HFF-Myc (cell line): Measurements from ENCODE around the gene EPB41L4A.

Experiments
- DNase-seq: peaks from one replicate; pipeline ENCODE4 v3.0.0-alpha.2; 2011; ENCODE audit warnings: low read depth; ENCODE audit errors: extremely low read depth
- H3K4me3 ChIP-seq: replicated peaks from 2 replicates; pipeline ENCODE4 v1.5.1; 2011; ENCODE audit warnings: low read depth, mild to moderate bottlenecking, control low read depth, low read length
- TF ChIP-seq, protein P1 (sequence below): IDR thresholded peaks from 2 replicates; pipeline ENCODE4 v1.5.1; 2012; ENCODE audit warnings: mild to moderate bottlenecking, low read depth, low read length, control low read depth; ENCODE audit errors: missing control alignments

EPB41L4A gene

DNA sequence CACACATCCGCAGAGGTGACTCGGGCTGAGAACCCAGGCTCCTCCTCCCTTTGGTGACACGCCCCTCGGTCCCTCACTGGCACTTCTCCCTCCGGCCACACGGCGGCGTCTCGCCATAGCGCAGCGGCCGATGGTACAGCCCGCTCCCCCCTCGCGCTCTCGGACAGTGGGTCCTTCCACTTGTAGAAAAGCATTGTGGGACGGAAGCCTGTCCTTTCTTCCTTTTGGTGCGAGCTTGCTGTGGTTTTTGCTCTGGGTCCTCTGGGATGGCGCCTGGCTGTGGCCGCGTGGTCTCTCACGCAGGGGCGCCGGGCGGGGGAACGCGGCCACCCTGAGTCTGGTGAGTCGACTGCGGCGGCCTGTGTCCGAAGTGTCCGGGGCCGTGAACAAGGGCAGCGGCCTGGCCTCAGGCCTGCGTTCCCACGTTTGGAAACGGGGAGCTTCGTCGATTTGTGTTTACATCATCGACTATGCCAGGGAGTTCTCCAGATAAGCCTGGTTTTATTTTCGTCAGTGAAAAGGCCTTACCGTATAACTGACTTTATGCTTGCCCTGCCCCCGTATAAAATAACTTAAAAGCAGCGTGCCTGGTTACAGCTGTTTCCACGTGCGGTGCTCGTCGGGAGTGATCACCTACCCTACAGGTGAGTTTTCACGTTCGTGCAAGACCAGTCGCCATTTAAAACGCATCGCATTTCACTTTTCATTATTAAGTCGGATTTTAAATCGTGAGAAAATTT is 258.3 kb downstream of the EPB41L4A start:
- peak overlapping the region; percentile 99 for H3K4me3 ChIP-seq
- TF ChIP-seq, protein P1, sequence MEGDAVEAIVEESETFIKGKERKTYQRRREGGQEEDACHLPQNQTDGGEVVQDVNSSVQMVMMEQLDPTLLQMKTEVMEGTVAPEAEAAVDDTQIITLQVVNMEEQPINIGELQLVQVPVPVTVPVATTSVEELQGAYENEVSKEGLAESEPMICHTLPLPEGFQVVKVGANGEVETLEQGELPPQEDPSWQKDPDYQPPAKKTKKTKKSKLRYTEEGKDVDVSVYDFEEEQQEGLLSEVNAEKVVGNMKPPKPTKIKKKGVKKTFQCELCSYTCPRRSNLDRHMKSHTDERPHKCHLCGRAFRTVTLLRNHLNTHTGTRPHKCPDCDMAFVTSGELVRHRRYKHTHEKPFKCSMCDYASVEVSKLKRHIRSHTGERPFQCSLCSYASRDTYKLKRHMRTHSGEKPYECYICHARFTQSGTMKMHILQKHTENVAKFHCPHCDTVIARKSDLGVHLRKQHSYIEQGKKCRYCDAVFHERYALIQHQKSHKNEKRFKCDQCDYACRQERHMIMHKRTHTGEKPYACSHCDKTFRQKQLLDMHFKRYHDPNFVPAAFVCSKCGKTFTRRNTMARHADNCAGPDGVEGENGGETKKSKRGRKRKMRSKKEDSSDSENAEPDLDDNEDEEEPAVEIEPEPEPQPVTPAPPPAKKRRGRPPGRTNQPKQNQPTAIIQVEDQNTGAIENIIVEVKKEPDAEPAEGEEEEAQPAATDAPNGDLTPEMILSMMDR, result peak; percentile 98
- peak; percentile 79 for DNase-seq

DNA sequence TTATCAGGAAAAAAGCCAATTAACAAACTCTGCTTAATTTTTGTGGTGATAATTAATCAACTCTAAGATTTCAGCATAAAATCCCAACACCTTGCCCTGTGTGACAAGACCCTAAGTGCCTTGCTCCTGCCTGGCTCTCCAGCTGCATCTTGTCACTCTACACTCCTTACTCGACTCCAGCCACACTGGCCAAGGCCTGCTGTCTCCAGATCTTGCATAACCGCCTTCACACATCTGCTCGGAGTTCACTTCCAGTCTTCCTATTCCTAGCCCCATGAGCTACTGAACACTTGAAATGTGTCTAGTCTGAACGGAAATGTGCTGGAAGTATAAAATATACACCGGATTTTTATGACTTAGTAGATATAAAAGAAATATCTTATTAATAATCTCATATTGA is 259.6 kb downstream of the EPB41L4A start:
- no peak overlapping the region for H3K4me3 ChIP-seq
- DNase-seq, result no peak
- TF ChIP-seq, protein P1, result no peak

DNA sequence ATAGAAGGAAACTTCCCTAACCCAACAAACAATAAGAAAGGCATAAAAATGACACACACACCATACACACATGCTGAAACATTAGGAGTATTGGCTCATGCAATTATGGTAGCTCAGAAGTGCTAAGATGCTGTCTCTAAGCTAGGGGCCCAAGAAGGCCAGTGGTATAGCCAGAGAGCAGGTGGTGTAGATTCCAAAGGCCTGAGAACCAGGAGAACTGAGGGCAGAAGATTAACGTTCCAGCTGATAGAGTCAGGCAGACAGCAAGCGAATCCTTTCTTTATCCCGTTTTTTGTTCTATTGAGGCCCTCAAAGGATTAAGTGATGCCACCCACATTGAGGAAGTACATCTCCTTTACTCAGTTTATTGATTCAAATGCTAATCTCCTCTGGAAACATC is 262.9 kb downstream of the EPB41L4A start:
- no peak for DNase-seq
- TF ChIP-seq, protein P1, result no peak
- H3K4me3 ChIP-seq, result no peak overlapping the region

DNA sequence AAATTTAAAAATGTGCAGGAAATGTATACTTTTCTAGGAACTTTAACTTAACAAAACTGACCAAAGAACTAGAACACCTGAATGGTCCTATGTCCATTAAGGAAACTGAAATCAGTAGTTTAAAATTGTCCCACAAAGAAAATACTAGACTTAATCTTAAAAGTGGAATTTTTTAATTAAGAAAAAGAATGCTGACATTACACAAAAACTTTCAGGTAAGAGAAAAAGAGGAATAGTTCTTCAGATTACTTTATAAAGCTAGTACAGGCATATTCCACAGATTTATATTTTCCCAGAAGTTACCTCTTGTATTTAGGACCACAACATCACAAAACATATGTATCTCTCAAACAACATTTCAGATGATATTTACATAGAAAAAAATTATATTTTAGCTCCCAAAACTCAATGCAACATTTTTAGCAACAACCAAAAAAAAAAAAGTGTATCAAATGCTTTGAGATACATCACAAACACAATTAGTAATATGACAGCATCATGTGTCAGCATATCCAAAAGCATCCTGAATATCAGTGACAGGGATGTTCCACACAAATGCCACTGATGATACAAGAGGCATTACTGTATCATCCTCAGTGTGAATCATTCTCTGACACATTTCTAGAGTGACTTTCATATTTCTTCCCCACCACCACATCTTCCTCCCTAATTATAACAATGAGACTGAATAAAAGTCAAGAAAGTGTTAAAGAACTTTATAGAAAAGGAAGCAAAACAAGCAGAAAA is 264.0 kb downstream of the EPB41L4A start:
- no peak for DNase-seq
- no peak overlapping the region for H3K4me3 ChIP-seq
- TF ChIP-seq, protein P1, result no peak

DNA sequence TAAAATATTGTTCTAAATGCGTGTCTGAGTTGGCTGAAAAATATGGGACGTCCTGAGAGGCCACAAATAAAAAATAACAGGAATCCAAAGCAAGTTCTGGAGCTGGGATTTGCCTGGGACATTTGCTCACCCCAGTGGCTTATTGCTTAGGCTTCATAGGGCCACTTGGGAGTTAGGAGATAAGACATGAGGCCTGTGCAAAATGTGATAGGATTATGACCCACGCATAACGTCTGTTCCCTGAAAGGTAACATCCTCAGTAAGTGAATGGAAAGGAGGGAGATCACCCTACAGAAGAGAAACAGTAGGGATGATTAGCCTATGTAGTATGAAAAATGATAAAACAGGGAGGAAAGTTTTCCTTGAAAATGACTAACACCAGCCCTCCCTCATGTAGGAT is 269.4 kb downstream of the EPB41L4A start:
- no peak for DNase-seq
- TF ChIP-seq, protein P1, result no peak
- no peak overlapping the region for H3K4me3 ChIP-seq

DNA sequence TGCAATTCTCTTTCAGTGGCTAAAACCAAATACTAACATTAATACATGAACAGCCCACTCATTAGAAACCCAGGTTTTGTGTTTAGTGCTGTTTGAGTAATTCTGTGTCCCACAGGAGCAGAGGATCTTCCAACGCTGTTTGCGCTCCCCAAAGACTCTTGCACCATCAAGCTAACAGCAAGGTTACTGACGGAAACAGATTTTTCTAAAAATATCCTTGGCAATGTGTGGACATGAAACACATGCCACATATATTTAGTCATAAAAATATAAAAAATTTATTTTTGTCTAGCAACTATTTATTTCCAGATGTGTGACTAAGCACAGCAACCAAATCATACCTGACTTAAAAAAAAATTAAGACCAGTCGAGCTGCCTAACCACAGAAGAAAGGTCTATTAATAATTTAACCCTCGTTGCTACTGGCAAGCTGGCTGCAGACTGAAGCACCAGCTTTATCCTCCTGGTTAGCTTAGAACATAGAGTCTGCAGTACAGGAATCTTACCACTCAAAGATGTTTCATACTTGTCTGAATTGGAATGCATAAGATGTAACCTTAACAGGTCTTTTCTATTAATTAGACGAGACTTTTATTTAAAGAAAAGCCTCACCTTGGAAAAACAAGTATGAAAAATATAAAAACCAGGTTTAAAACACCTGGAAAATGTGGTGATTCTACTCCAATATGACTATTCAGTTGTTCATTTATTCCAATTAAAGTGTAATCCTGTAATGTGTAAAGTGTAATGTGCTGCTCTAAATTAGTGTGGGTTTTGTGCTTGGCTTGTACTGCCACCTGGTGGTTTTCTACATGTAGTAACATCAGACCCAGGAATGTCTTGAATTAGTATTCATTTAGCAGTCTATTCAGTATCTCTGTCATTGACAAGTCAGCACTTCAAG is 272.5 kb downstream of the EPB41L4A start:
- TF ChIP-seq, protein P1, result peak; percentile 60
- peak; percentile 60 for DNase-seq
- H3K4me3 ChIP-seq, result no peak overlapping the region
